Stimulated activated CD8-positive, alpha-beta memory T cell treated with anti-CD3 and anti-CD28 coated beads, Interleukin-15, amount 100 ng/mL, for 1 hour (primary cell): ENCODE measurements around the gene SLX4IP.
"Not testable (repeated sequence)": the region's sequence is repeated elsewhere in the genome, so short reads cannot be mapped to it uniquely, and the experiment has no call there.

Source experiments
- DNase-seq: peaks from one replicate; pipeline ENCODE4 v3.0.0-alpha.2; 2020; ENCODE audit warnings: low read depth

Gene SLX4IP

GRCh38 chr20:10604865-10605440 is 169.8 kb downstream of the SLX4IP start:
- no peak for DNase-seq

GRCh38 chr20:10605547-10606195 is 170.6 kb downstream of the SLX4IP start:
- DNase-seq, result no peak

- no peak for DNase-seq
Measured at GRCh38 chr20:10609276-10609675, 174.2 kb downstream of the SLX4IP start.

- no peak for DNase-seq
Measured at GRCh38 chr20:10609770-10610169, 174.7 kb downstream of the SLX4IP start.

GRCh38 chr20:10610251-10610650 is 175.1 kb downstream of the SLX4IP start:
- no peak for DNase-seq

GRCh38 chr20:10611357-10611756 is 176.3 kb downstream of the SLX4IP start:
- no peak for DNase-seq

GRCh38 chr20:10613426-10613825 is 178.3 kb downstream of the SLX4IP start:
- DNase-seq, result not testable (repeated sequence)

- DNase-seq, result no peak
Measured at GRCh38 chr20:10613911-10614310, 178.8 kb downstream of the SLX4IP start.

- no peak for DNase-seq
Measured at GRCh38 chr20:10616212-10616611, 181.1 kb downstream of the SLX4IP start.

- DNase-seq, result not testable (repeated sequence)
Measured at GRCh38 chr20:10617549-10618133, 182.5 kb downstream of the SLX4IP start.

GRCh38 chr20:10618611-10619245 is 183.6 kb downstream of the SLX4IP start:
- no peak for DNase-seq

GRCh38 chr20:10619427-10619826 is 184.3 kb downstream of the SLX4IP start:
- no peak for DNase-seq

GRCh38 chr20:10621149-10621548 is 186.0 kb downstream of the SLX4IP start:
- DNase-seq, result no peak

GRCh38 chr20:10622657-10623418 is 187.7 kb downstream of the SLX4IP start:
- DNase-seq, result no peak

GRCh38 chr20:10625641-10626040 is 190.5 kb downstream of the SLX4IP start:
- no peak for DNase-seq

GRCh38 chr20:10626896-10627295 is 191.8 kb downstream of the SLX4IP start:
- DNase-seq, result no peak

GRCh38 chr20:10629946-10630650 is 195.0 kb downstream of the SLX4IP start:
- no peak for DNase-seq

GRCh38 chr20:10631126-10631525 is 196.0 kb downstream of the SLX4IP start:
- DNase-seq, result no peak

GRCh38 chr20:10632721-10633509 is 197.8 kb downstream of the SLX4IP start:
- DNase-seq, result no peak

- no peak for DNase-seq
Measured at GRCh38 chr20:10633718-10634117, 198.6 kb downstream of the SLX4IP start.

GRCh38 chr20:10634211-10634610 is 199.1 kb downstream of the SLX4IP start:
- no peak for DNase-seq
